ENCODE data around the gene WIPF2.

DNA sequence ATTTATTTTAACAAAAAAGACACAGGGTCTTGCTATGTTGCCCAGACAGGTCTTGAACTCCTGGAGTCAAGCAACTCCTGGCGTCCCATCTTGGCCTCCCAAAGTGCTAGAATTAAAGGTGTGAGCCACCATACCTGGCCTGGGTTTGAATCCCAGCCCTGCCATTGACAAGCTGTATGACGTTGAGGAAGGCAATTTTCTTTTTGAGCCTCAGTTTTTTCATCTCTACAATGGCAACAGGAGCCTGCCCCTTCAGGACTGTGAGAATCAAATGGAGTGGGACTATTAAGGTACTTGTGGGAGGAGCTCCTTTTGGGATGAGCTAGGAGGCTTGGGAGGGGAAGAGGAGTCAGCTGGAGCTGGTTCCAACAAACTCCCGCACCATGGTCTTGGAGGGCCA is 96.1 kb downstream of the WIPF2 start:
- TF ChIP-seq, protein P1, sequence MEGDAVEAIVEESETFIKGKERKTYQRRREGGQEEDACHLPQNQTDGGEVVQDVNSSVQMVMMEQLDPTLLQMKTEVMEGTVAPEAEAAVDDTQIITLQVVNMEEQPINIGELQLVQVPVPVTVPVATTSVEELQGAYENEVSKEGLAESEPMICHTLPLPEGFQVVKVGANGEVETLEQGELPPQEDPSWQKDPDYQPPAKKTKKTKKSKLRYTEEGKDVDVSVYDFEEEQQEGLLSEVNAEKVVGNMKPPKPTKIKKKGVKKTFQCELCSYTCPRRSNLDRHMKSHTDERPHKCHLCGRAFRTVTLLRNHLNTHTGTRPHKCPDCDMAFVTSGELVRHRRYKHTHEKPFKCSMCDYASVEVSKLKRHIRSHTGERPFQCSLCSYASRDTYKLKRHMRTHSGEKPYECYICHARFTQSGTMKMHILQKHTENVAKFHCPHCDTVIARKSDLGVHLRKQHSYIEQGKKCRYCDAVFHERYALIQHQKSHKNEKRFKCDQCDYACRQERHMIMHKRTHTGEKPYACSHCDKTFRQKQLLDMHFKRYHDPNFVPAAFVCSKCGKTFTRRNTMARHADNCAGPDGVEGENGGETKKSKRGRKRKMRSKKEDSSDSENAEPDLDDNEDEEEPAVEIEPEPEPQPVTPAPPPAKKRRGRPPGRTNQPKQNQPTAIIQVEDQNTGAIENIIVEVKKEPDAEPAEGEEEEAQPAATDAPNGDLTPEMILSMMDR (IDR thresholded peaks at IDR 0.05) = no peak
- no peak for TF ChIP-seq POLR2A (IDR thresholded peaks at IDR 0.05)

Data from ovary (tissue), 3 donors.